ENCODE results near the gene CXCR5. TPM values are rescaled to one million over a fixed set of nuclear protein-coding genes. Genes with fewer than 3 reads are reported as not detected.

The CXCR5 gene
- not detected for total RNA-seq

- H3K4me3 ChIP-seq, result no peak within 1 kb of the TSS
- no peaks in the 10 kb centered on the region for H3K9me3 ChIP-seq
- intact Hi-C loops (cut with DNase I), result no loop called here
- H3K36me3 ChIP-seq (replicated peaks in 1 of 2; ENCODE audit: insufficient read depth in 1 of 2, low read depth in 2 of 2), result no peaks in the 10 kb centered on the region
- H3K27me3 ChIP-seq, result no peaks in the 10 kb centered on the region
- ATAC-seq, result no peak
- WGBS, 2 donors, result 70 to 87% methylated on average over 16 of the region's 16 CpGs
- no peak within 1 kb of the TSS for H3K27ac ChIP-seq
- TF ChIP-seq POLR2A (IDR thresholded peaks at IDR 0.05) (no peak), CTCF (IDR thresholded peaks at IDR 0.05) (no peak)
- DNase-seq, result no peak
- H3K4me1 ChIP-seq, result peaks cover 20% of the 10 kb centered on the region
Measured at GRCh38 chr11:118883368-118884071, at the start of gene CXCR5. Gene CXCR5, plus strand, starts transcription at chr11:118883892. Its CDS starts 50 bp downstream, at chr11:118883942.

- Histone ChIP-seq H3K4me1 (no peaks in the 10 kb centered on the region), H3K36me3 (replicated peaks in 1 of 2; ENCODE audit: insufficient read depth in 1 of 2, low read depth in 2 of 2) (no peaks in the 10 kb centered on the region), H3K4me3 (no peak overlapping the region), H3K27me3 (no peaks in the 10 kb centered on the region), H3K9me3 (no peaks in the 10 kb centered on the region), H3K27ac (no peak overlapping the region)
- intact Hi-C loops (cut with DNase I), result no loop called here
- DNase-seq (peak in 1 of 4 donors; percentile 23), ATAC-seq (no peak)
- 52 to 64% methylated on average over 6 of the region's 6 CpGs for WGBS, 2 donors
- TF ChIP-seq CTCF (IDR thresholded peaks at IDR 0.05) (no peak), POLR2A (IDR thresholded peaks at IDR 0.05) (no peak)
Measured at GRCh38 chr11:118834427-118835028, 49.2 kb upstream of the CXCR5 start.

GRCh38 chr11:118837868-118838267 lies 45.8 kb upstream of the CXCR5 start:
- WGBS, 2 donors, result 78 to 83% methylated on average over 8 of the region's 8 CpGs
- DNase-seq, result no peak
- H3K36me3 ChIP-seq (replicated peaks in 1 of 2; ENCODE audit: insufficient read depth in 1 of 2, low read depth in 2 of 2), result no peaks in the 10 kb centered on the region
- H3K27ac ChIP-seq, result no peak overlapping the region
- H3K27me3 ChIP-seq, result no peaks in the 10 kb centered on the region
- H3K9me3 ChIP-seq, result no peaks in the 10 kb centered on the region
- no peak for TF ChIP-seq CTCF (IDR thresholded peaks at IDR 0.05)
- TF ChIP-seq POLR2A (IDR thresholded peaks at IDR 0.05), result no peak
- ATAC-seq, result no peak
- intact Hi-C loops (cut with DNase I), result no loop called here
- H3K4me3 ChIP-seq, result no peak overlapping the region
- H3K4me1 ChIP-seq, result no peaks in the 10 kb centered on the region

- 83 to 90% methylated on average over 4 of the region's 4 CpGs for WGBS, 2 donors
- no peaks in the 10 kb centered on the region for H3K4me1 ChIP-seq
- H3K4me3 ChIP-seq, result no peak overlapping the region
- intact Hi-C loops (cut with DNase I), result no loop called here
- no peak for DNase-seq
- H3K27me3 ChIP-seq, result no peaks in the 10 kb centered on the region
- no peaks in the 10 kb centered on the region for H3K9me3 ChIP-seq
- H3K27ac ChIP-seq, result no peak overlapping the region
- ATAC-seq, result no peak
- no peaks in the 10 kb centered on the region for H3K36me3 ChIP-seq (replicated peaks in 1 of 2; ENCODE audit: insufficient read depth in 1 of 2, low read depth in 2 of 2)
- TF ChIP-seq CTCF (IDR thresholded peaks at IDR 0.05), result no peak
- no peak for TF ChIP-seq POLR2A (IDR thresholded peaks at IDR 0.05)
Measured at GRCh38 chr11:118838905-118839553, 44.7 kb upstream of the CXCR5 start.
